ENCODE measurements around the gene ZACN.
"Not testable (repeated sequence)": the region's sequence is repeated elsewhere in the genome, so short reads cannot be mapped to it uniquely, and the experiment has no call there.

The ZACN gene

DNA sequence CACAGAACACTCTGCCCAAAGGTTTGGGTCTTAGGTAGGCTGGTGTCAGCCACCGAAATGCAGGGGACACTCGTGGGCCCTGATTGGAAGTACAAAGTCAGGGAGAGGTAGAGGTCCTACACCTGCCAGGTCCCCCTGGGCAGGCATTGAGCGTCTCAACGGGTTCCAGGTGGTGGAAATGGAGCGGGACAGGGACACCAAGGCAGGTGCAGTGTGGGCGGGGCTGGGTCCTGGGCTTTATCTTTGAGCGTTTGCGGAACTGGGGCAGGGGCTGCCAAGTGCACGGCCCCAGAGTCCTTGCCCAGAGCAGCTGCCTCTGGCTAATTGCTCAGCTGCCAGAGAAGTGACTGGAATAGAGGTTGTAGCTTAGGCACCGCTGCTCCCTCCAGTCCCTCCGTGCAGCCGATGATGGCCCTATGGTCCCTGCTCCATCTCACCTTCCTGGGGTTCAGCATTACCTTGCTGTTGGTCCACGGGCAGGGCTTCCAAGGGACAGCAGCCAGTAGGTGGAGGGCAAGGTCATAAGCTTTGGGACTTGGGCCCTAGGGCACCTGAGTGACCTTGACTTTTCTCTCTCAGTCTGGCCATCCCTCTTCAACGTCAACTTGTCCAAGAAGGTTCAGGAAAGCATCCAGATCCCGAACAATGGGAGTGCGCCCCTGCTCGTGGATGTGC lies at the start of gene ZACN:
ZACN (plus strand) TSS at position 323 of the 675 bp plus-strand sequence; CDS start at position 406, 83 bp downstream.
- DNase-seq (ENCODE audit: low read depth in 2 of 2, low spot score in 1 of 2), result no peak

DNA sequence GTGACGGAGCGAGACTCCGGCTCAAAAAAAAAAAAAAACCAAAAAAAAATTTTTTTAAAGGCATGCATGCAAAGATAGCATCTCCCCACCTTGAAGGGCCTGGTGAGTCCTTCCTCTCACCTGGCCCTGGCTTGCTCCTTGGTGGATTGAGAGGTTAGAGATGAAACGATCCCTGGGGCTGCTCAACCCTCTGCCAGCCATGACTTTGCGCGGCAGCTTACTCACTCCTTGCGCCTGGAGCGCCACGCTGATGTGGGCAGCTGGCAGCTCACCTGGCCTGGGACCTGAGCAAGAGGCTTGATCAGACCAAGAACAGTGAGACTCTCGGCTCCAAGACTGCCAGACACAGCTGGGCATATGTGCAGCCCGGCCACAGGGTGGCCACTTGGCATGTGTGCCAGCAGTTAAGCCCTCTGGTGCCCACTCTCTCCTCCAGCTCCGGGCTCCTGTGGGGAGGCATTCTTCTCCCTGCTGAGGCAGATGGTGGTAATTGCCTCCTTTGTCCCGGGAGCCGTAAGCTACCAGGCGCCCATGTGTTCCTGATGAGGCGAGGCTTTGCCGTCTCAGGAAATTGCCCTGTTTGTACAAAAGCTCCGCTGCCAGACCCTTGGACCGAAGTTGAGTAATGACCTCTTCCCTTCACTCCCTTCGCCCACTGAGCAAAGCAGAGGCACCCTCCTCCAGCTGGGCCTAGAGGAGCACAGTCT lies 46.8 kb upstream of the ZACN start:
- DNase-seq (ENCODE audit: low read depth in 2 of 2, low spot score in 1 of 2), result no peak

DNA sequence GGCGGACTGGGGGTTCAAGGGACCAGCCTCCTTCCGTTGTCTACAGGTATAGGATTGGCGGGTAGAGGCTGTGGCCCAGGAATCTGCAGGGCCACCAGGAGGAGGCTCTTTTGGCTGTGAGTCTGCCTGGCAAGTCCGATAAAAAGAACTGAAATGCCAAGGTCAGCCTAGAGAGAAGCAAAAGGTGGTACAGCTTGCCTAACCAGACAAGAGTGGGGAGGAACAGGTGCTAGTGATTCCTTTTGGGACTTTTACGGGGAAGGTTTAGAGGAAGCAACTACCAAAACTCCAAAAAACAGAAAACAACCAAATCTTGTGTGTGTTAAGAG lies 46.2 kb upstream of the ZACN start:
- DNase-seq (ENCODE audit: low read depth in 2 of 2, low spot score in 1 of 2), result no peak

DNA sequence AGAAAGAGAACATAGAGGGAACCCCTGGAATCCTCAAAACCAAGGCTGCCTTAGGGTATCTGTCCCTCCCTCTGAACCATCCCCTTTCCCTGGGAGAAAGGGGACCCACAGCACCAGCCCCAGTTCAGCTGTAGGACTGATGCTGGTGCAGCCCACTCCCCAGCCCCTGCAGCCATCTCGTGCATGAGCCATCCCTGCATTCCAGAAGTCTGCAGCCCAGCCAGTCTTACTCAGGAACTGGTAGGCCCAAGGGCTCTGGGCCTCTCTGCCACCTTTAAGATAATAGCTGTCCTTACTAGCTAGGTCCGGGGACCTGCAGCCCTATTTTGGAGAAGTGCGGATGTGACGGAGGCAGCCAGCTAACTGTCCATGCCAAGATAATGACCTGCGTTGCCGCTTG lies 45.8 kb upstream of the ZACN start:
- DNase-seq (ENCODE audit: low read depth in 2 of 2, low spot score in 1 of 2), result no peak

DNA sequence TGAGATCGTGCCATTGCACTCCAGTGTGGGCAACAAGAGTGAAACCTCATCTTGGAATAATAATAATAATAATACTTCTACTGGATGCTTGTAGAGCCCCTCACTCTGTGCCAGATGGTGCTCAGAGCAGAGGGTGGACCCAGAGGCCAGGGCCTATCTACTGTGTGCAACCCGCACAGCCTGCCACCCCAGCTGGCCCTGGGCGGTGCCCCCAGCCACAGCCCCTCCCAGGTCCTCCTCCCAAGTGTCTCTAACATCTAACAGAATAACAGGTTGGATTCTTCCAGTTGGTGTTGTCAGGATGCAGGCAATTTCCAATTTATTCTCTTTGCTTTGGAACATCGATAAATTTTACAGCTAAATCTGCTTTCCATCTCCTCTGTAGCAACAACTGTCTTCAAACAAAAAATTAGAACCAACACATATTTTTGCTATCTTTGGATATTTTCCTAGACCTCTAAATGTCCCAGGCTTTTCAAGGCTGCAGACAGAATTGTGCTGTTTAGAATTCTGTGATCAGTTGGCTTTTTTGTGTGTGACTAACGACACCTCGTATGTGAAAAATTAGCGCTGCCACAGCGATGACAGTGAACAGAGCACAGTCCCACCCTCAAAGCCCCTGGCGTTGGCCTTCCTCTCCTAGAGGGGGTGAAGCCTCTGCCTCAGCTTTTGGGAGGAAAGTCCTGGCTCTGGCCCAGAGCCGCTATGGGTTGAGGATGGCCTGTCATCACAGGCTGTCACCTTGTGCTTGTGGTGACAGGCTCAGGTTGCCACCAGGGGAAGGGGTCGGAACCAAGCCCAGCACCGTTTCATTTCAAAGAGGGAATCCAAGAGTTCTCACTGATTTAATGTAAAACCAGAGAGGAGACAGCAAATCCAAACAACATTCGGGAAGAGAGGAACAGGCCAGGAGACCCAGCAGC lies 44.3 kb upstream of the ZACN start:
- DNase-seq (ENCODE audit: low read depth in 2 of 2, low spot score in 1 of 2), result no peak

- DNase-seq (ENCODE audit: low read depth in 2 of 2, low spot score in 1 of 2), result no peak
Measured at GRCh38 chr17:76036497-76037261, 42.3 kb upstream of the ZACN start.

DNA sequence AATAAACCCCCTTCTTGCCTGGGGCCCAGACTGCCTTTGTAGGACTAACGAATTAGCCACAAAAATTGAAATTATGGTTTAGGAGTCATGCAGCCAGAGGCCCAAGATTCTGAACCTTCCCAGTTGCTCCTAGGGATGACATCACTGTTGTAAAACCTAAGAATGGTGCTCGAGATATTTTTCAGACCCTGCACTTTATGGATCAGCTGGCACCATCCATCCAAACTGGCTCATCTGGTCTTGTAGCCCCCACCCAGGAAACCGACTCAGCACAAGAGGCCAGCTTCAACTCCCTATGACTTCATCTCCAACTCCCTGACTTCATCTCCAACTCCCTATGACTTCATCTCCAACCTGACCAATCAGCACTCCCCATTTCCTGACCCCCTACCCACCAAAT lies 40.9 kb upstream of the ZACN start:
- DNase-seq (ENCODE audit: low read depth in 2 of 2, low spot score in 1 of 2), result no peak

- DNase-seq (ENCODE audit: low read depth in 2 of 2, low spot score in 1 of 2), result no peak
Measured at GRCh38 chr17:76039121-76039520, 39.9 kb upstream of the ZACN start.

- no peak for DNase-seq (ENCODE audit: low read depth in 2 of 2, low spot score in 1 of 2)
Measured at GRCh38 chr17:76040376-76040775, 38.6 kb upstream of the ZACN start.

GRCh38 chr17:76042868-76043267 lies 36.1 kb upstream of the ZACN start:
- DNase-seq (ENCODE audit: low read depth in 2 of 2, low spot score in 1 of 2), result not testable (repeated sequence)

DNA sequence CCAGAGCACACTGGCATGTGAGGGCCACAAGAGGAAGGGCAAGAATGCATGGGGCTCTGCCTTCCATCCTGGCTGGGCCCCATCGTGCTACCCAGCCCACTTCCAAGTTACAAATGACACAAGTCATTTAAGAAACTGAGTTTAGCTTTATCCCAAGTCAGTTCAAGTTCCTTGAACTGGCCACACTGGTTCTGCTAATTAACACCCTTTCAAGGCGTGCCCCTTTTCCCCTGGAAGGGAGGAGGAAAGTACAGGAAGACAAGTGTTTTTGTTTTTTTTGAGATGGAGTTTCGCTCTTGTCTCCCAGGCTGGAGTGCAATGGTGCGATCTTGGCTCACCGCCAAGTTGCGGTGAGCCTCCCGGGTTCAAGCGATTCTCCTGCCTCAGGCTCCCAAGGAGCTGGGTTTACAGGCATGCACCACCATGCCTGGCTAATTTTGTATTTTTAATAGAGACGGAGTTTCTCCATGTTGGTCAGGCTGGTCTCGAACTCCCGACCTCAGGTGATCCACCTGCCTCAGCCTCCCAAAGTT lies 34.4 kb upstream of the ZACN start:
- not testable (repeated sequence) for DNase-seq (ENCODE audit: low read depth in 2 of 2, low spot score in 1 of 2)

DNA sequence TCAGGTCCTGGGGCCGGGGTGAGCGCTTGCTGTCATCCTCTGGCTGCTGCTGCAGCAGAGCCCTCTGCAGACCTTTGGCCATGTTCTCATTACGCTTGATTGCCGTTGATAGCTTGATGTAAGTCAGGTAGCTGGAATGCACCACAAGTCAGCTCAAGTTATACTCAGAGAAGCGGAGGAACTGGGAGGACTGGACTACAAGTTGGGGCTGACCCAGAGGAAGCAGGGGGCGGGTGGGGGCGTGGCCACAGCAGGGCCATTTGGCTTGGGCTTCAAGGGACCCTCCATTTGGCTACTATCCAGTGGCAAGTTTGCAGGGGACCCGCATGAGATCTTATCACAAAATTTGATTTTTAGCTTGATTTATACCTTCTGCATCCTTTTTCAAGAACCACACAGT lies 32.9 kb upstream of the ZACN start:
- DNase-seq (ENCODE audit: low read depth in 2 of 2, low spot score in 1 of 2), result no peak

GRCh38 chr17:76048025-76048605 lies 30.9 kb upstream of the ZACN start:
- no peak for DNase-seq (ENCODE audit: low read depth in 2 of 2, low spot score in 1 of 2)

DNA sequence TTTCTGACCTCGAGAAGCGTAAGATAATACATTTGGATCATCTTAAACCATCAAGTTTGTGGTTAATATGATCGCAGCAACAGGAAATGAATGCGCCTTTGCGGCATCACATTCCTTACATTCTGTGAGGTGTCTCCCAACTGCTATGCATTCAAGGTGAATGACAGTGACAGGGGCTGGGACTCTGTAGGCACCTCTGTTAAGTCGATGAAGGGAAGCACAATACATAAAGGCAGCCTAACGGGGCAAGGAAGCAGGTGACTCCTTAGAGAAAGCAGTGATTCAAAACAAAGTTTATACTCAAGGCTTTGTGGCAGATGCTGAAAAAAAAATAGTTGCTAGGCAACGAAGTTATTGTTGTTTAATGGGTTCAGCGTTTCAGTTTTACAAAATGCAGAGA lies 30.3 kb upstream of the ZACN start:
- no peak for DNase-seq (ENCODE audit: low read depth in 2 of 2, low spot score in 1 of 2)

GRCh38 chr17:76049239-76049638 lies 29.7 kb upstream of the ZACN start:
- no peak for DNase-seq (ENCODE audit: low read depth in 2 of 2, low spot score in 1 of 2)

GRCh38 chr17:76049836-76050537 lies 29.0 kb upstream of the ZACN start:
- DNase-seq (ENCODE audit: low read depth in 2 of 2, low spot score in 1 of 2), result no peak

DNA sequence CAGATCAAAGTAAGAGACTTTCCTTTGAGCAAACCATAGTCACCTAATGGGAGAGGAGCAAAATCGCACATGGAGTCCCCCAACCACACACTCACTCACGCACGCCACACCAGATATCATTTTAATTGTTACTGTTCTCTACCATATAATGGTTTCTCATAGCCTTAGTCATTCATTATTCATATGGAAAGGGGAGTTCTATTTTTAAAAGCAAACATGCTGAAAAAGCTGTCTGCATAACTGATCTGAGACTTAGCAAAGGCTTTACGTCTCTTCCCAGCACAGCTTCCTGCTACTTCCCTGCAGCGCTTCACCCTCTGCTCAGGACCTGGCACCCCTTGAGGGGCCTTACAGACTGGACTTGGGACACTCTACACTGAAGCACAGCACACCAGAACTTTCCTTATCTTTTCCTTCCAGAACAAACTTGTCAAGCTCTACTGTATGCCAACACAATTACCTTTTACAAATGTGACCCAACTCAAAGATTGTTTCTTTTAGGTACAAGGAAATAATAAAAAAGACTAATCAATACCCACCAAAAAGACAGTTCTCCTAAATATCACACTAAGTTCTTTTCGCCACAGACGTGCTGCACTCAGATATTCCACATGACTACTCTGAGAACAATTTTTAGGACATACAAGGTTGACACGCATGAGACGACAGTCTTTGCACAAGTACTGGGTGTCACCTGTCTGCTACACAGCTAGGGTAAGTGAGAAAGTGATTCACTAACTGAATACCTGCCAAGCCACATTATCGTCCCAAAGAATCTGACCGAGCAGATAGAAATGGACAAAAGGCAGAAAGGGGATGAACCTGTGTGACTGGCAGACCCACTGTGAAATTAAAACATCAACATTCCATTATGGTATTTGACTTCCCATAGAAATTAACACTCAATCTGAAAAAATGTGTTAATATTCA lies 28.2 kb upstream of the ZACN start:
- DNase-seq (ENCODE audit: low read depth in 2 of 2, low spot score in 1 of 2), result no peak

- no peak for DNase-seq (ENCODE audit: low read depth in 2 of 2, low spot score in 1 of 2)
Measured at GRCh38 chr17:76051561-76051960, 27.4 kb upstream of the ZACN start.
